ENCODE results near the gene AFTPH.
A peak's percentile ranks its signal among the peaks of the same experiment; 100 is the strongest.

The AFTPH gene

GRCh38 chr2:64586054-64586453 is 61.9 kb downstream of the AFTPH start:
- DNase-seq (ENCODE audit: low read depth, low spot score): no peak

- no peak for DNase-seq (ENCODE audit: low read depth, low spot score)
These were observed 62.9 kb downstream of the AFTPH start for GRCh38 chr2:64586883-64587481.

- DNase-seq (ENCODE audit: low read depth, low spot score): no peak
These were observed 63.4 kb downstream of the AFTPH start for GRCh38 chr2:64587561-64587960.

GRCh38 chr2:64591188-64591587 is 67.1 kb downstream of the AFTPH start:
- no peak for DNase-seq (ENCODE audit: low read depth, low spot score)

- no peak for DNase-seq (ENCODE audit: low read depth, low spot score)
These were observed 69.0 kb downstream of the AFTPH start for GRCh38 chr2:64593035-64593655.

GRCh38 chr2:64594226-64594989 is 70.3 kb downstream of the AFTPH start:
- no peak for DNase-seq (ENCODE audit: low read depth, low spot score)

- no peak for DNase-seq (ENCODE audit: low read depth, low spot score)
These were observed 71.5 kb downstream of the AFTPH start for GRCh38 chr2:64595397-64596176.

- DNase-seq (ENCODE audit: low read depth, low spot score): no peak
These were observed 74.1 kb downstream of the AFTPH start for GRCh38 chr2:64598226-64598625.

- DNase-seq (ENCODE audit: low read depth, low spot score): peak; percentile 58
These were observed 75.3 kb downstream of the AFTPH start for GRCh38 chr2:64599469-64599868.

- no peak for DNase-seq (ENCODE audit: low read depth, low spot score)
These were observed 77.1 kb downstream of the AFTPH start for GRCh38 chr2:64601034-64601754.

GRCh38 chr2:64601785-64602391 is 77.8 kb downstream of the AFTPH start:
- no peak for DNase-seq (ENCODE audit: low read depth, low spot score)

GRCh38 chr2:64602436-64602835 is 78.3 kb downstream of the AFTPH start:
- DNase-seq (ENCODE audit: low read depth, low spot score): no peak

- DNase-seq (ENCODE audit: low read depth, low spot score): no peak
These were observed 80.0 kb downstream of the AFTPH start for GRCh38 chr2:64604155-64604554.

- DNase-seq (ENCODE audit: low read depth, low spot score): no peak
These were observed 80.9 kb downstream of the AFTPH start for GRCh38 chr2:64605026-64605471.

- no peak for DNase-seq (ENCODE audit: low read depth, low spot score)
These were observed 81.9 kb downstream of the AFTPH start for GRCh38 chr2:64605991-64606478.

GRCh38 chr2:64606479-64607363 is 82.6 kb downstream of the AFTPH start:
- DNase-seq (ENCODE audit: low read depth, low spot score): peak; percentile 92

GRCh38 chr2:64607381-64608304 is 83.5 kb downstream of the AFTPH start:
- DNase-seq (ENCODE audit: low read depth, low spot score): peak; percentile 80

GRCh38 chr2:64608867-64609226 is 84.7 kb downstream of the AFTPH start:
- DNase-seq (ENCODE audit: low read depth, low spot score): no peak

Data from ELF-1 (cell line).